ENCODE measurements around the gene NWD2.
A peak's percentile ranks its signal among the peaks of the same experiment; 100 is the strongest.

NWD2 gene

GRCh38 chr4:37236165-37236564, 8.4 kb upstream of the NWD2 start:
- Histone ChIP-seq H3K36me3 (ENCODE audit: control insufficient read depth, insufficient read depth, low read length) (no peaks in the 10 kb centered on the region), H3K27me3 (ENCODE audit: control insufficient read depth, insufficient read depth, low read length) (no peaks in the 10 kb centered on the region; the same call in 1 of the 2 replicates), H3K4me1 (ENCODE audit: control insufficient read depth, insufficient read depth, low read length) (no peaks in the 10 kb centered on the region), H3K9me3 (ENCODE audit: control insufficient read depth, insufficient read depth, low read length) (no peaks in the 10 kb centered on the region), H3K27ac (ENCODE audit: low read length) (no peak overlapping the region), H3K4me3 (ENCODE audit: low read length) (no peak overlapping the region)
- DNase-seq (ENCODE audit: low read depth, low spot score): no peak
- no CpG with 5 or more reads among the region's 2 CpGs for WGBS (ENCODE audit: insufficient coverage, insufficient read length)

DNA sequence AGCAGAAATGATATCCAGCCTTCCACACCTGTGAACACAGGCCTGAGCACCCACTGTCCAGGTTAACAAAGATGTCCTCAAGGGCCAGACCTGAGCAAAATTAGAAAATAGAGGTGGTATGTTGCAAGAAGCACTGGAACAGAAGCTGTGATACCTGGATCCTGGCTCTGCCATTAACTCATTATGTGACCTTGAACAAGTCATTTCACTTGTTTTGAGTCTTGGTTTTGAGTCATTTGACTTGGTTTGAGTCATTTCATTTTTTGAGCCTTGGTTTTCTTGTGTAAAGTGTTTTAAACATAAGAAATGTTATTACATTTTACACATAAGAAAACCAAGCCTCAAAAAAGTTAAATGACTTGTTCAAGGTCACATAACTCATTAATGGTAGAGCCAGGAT, 2.9 kb upstream of the NWD2 start:
- DNase-seq (ENCODE audit: low read depth, low spot score): no peak

GRCh38 chr4:37243051-37243450, 1.5 kb upstream of the NWD2 start:
- no peak overlapping the region for H3K27ac ChIP-seq (ENCODE audit: low read length)
- H3K4me3 ChIP-seq (ENCODE audit: low read length): no peak overlapping the region
- no peaks in the 10 kb centered on the region for H3K9me3 ChIP-seq (ENCODE audit: control insufficient read depth, insufficient read depth, low read length)
- no peak for DNase-seq (ENCODE audit: low read depth, low spot score)
- WGBS (ENCODE audit: insufficient coverage, insufficient read length): no CpG with 5 or more reads among the region's 5 CpGs
- H3K36me3 ChIP-seq (ENCODE audit: control insufficient read depth, insufficient read depth, low read length): no peaks in the 10 kb centered on the region
- H3K27me3 ChIP-seq (ENCODE audit: control insufficient read depth, insufficient read depth, low read length): peaks cover 37% of the 10 kb centered on the region
- peaks cover 3% of the 10 kb centered on the region; the same call in 1 of the 2 replicates for H3K4me1 ChIP-seq (ENCODE audit: control insufficient read depth, insufficient read depth, low read length)

More for the DNA sequence above, 2.9 kb upstream of the NWD2 start:
- H3K27ac ChIP-seq (ENCODE audit: low read length): no peak overlapping the region
- no peaks in the 10 kb centered on the region for H3K36me3 ChIP-seq (ENCODE audit: control insufficient read depth, insufficient read depth, low read length)
- peaks cover 33% of the 10 kb centered on the region for H3K27me3 ChIP-seq (ENCODE audit: control insufficient read depth, insufficient read depth, low read length)
- no peak overlapping the region for H3K4me3 ChIP-seq (ENCODE audit: low read length)
- peaks cover 3% of the 10 kb centered on the region; the same call in 1 of the 2 replicates for H3K4me1 ChIP-seq (ENCODE audit: control insufficient read depth, insufficient read depth, low read length)
- H3K9me3 ChIP-seq (ENCODE audit: control insufficient read depth, insufficient read depth, low read length): no peaks in the 10 kb centered on the region

- peaks cover 39% of the 10 kb centered on the region for H3K27me3 ChIP-seq (ENCODE audit: control insufficient read depth, insufficient read depth, low read length)
These were observed 591 bp upstream of the NWD2 start for GRCh38 chr4:37243722-37244582.

DNA sequence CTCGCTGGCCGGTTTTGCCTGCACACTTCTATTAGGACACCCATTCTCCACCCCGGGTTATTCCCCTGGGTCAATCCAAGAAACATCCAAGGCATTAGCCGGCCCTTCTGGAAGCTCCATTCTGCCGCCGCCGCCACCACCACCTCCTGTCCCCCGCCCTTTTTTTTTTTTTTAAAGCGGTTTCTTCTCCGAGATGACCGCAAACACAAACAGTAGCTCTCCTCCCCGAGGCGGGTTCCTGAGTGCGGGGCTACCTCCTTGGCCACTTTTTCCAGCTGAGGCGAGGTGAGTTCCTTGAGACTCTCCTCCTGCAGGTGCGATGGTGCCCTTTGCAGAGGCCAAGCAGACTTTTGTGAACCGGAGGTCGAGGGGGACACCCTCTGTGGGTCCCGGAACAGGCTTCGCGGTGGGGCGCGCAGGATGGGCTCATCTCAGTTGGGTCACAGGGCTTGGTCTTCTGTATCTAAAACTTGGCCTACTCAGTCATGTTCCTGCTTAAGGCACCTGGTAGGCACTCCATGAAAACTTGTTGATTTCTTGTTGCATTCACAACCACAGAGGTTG, 930 bp downstream of the NWD2 start:
- Histone ChIP-seq H3K4me3 (ENCODE audit: low read length) (no peak overlapping the region; the same call in 1 of the 2 replicates), H3K27ac (ENCODE audit: low read length) (no peak overlapping the region), H3K36me3 (ENCODE audit: control insufficient read depth, insufficient read depth, low read length) (no peaks in the 10 kb centered on the region), H3K9me3 (ENCODE audit: control insufficient read depth, insufficient read depth, low read length) (no peaks in the 10 kb centered on the region), H3K4me1 (ENCODE audit: control insufficient read depth, insufficient read depth, low read length) (peaks cover 3% of the 10 kb centered on the region; the same call in 1 of the 2 replicates), H3K27me3 (ENCODE audit: control insufficient read depth, insufficient read depth, low read length) (peaks cover 41% of the 10 kb centered on the region)
- no CpG with 5 or more reads among the region's 23 CpGs for WGBS (ENCODE audit: insufficient coverage, insufficient read length)
- DNase-seq (ENCODE audit: low read depth, low spot score): no peak

More at GRCh38 chr4:37243722-37244582, 591 bp upstream of the NWD2 start:
- Histone ChIP-seq H3K4me3 (ENCODE audit: low read length) (peak overlapping the region; percentile 48; the same call in 1 of the 2 replicates), H3K9me3 (ENCODE audit: control insufficient read depth, insufficient read depth, low read length) (no peaks in the 10 kb centered on the region), H3K36me3 (ENCODE audit: control insufficient read depth, insufficient read depth, low read length) (no peaks in the 10 kb centered on the region), H3K27ac (ENCODE audit: low read length) (no peak overlapping the region), H3K4me1 (ENCODE audit: control insufficient read depth, insufficient read depth, low read length) (peaks cover 3% of the 10 kb centered on the region; the same call in 1 of the 2 replicates)
- DNase-seq (ENCODE audit: low read depth, low spot score): no peak
- no CpG with 5 or more reads among the region's 70 CpGs for WGBS (ENCODE audit: insufficient coverage, insufficient read length)

- no peaks in the 10 kb centered on the region for H3K36me3 ChIP-seq (ENCODE audit: control insufficient read depth, insufficient read depth, low read length)
- no peaks in the 10 kb centered on the region for H3K9me3 ChIP-seq (ENCODE audit: control insufficient read depth, insufficient read depth, low read length)
- H3K4me1 ChIP-seq (ENCODE audit: control insufficient read depth, insufficient read depth, low read length): peaks cover 3% of the 10 kb centered on the region; the same call in 1 of the 2 replicates
- no peak overlapping the region for H3K27ac ChIP-seq (ENCODE audit: low read length)
- DNase-seq (ENCODE audit: low read depth, low spot score): no peak
- WGBS (ENCODE audit: insufficient coverage, insufficient read length): no CpG with 5 or more reads among the region's 6 CpGs
- H3K4me3 ChIP-seq (ENCODE audit: low read length): no peak overlapping the region
- peaks cover 39% of the 10 kb centered on the region for H3K27me3 ChIP-seq (ENCODE audit: control insufficient read depth, insufficient read depth, low read length)
These were observed 2.3 kb downstream of the NWD2 start for GRCh38 chr4:37246891-37247290.

DNA sequence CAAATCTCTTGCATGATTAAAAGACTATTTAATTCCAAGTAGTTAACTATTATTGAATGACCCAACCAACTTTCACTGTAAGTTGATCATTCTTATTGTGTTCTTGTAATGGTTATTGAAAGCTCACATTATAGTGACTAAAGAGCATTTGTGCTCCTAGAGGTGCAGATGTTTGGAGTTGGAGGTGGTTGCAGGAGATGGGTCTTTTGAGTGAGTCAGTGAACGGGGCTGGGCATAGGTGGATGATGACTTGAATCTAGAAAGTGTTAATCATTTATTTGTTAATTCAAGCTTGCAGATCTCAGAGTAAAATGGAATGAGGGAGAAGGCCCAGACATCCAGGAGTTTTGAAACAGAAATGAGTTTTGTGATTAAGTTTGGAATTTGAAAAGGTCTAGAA, 13.7 kb downstream of the NWD2 start:
- Histone ChIP-seq H3K4me1 (ENCODE audit: control insufficient read depth, insufficient read depth, low read length) (no peaks in the 10 kb centered on the region), H3K27me3 (ENCODE audit: control insufficient read depth, insufficient read depth, low read length) (no peaks in the 10 kb centered on the region), H3K9me3 (ENCODE audit: control insufficient read depth, insufficient read depth, low read length) (no peaks in the 10 kb centered on the region), H3K27ac (ENCODE audit: low read length) (no peak overlapping the region), H3K4me3 (ENCODE audit: low read length) (no peak overlapping the region), H3K36me3 (ENCODE audit: control insufficient read depth, insufficient read depth, low read length) (no peaks in the 10 kb centered on the region)
- no peak for DNase-seq (ENCODE audit: low read depth, low spot score)
- WGBS (ENCODE audit: insufficient coverage, insufficient read length): no CpG with 5 or more reads among the region's 1 CpG

DNA sequence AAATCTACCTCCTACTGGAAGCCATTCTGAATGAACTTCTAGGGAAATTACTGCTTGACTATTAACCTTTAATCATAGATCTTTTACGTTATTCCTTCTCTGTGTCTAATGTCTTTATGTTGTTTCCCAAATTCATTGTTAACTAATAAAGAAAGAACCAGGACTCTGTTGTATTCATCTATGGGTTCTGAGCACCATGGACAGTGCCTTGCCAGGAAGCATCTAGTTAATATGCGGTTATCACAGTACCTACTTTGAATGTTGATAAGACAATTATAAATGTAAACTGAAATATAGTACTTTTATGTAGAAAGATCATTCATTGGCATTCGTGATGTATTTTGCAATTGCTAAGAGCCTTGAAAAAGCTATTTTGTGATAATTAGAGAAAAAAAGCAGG, 23.8 kb downstream of the NWD2 start:
- no peaks in the 10 kb centered on the region for H3K36me3 ChIP-seq (ENCODE audit: control insufficient read depth, insufficient read depth, low read length)
- H3K4me1 ChIP-seq (ENCODE audit: control insufficient read depth, insufficient read depth, low read length): no peaks in the 10 kb centered on the region
- no peak overlapping the region for H3K4me3 ChIP-seq (ENCODE audit: low read length)
- WGBS (ENCODE audit: insufficient coverage, insufficient read length): no CpG with 5 or more reads among the region's 3 CpGs
- DNase-seq (ENCODE audit: low read depth, low spot score): no peak
- H3K27ac ChIP-seq (ENCODE audit: low read length): no peak overlapping the region
- H3K9me3 ChIP-seq (ENCODE audit: control insufficient read depth, insufficient read depth, low read length): no peaks in the 10 kb centered on the region
- no peaks in the 10 kb centered on the region for H3K27me3 ChIP-seq (ENCODE audit: control insufficient read depth, insufficient read depth, low read length)

GRCh38 chr4:37279121-37279520, 34.6 kb downstream of the NWD2 start:
- Histone ChIP-seq H3K4me1 (ENCODE audit: control insufficient read depth, insufficient read depth, low read length) (no peaks in the 10 kb centered on the region; the same call in 1 of the 2 replicates), H3K27me3 (ENCODE audit: control insufficient read depth, insufficient read depth, low read length) (no peaks in the 10 kb centered on the region), H3K9me3 (ENCODE audit: control insufficient read depth, insufficient read depth, low read length) (no peaks in the 10 kb centered on the region), H3K36me3 (ENCODE audit: control insufficient read depth, insufficient read depth, low read length) (no peaks in the 10 kb centered on the region), H3K4me3 (ENCODE audit: low read length) (no peak overlapping the region), H3K27ac (ENCODE audit: low read length) (no peak overlapping the region)
- no CpG with 5 or more reads among the region's 1 CpG for WGBS (ENCODE audit: insufficient coverage, insufficient read length)
- no peak for DNase-seq (ENCODE audit: low read depth, low spot score)

DNA sequence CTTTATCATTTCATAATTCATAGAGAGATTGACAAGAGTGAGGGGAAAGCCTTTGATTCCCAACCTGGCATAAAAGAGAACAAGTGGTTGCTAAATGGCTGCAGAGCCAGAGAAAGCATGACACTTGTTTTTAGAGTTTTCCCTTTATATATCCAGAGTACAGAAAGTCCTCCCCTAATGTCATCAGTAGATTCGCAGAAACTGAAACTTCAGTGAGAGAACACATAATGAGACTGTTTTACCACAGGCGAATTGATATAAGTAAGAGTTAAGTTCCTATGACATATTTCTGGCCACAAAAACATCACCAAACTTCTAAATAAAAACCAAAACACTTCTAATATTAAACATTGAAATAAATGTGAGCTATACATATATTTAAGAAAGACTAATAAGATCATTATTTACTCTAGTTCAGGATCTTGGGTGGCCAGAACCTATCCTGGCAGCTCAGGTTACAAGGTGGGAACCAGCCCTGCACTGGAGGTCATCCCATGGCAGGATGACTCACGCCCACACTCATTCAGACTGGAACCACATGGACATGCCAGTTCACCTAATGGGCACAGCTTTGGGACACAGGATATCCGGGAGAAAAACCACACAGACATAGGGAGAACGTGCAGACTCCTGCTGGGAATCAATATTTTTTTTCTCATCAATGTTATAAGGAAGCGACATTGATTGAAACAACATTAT, 35.5 kb downstream of the NWD2 start:
- no peak for DNase-seq (ENCODE audit: low read depth, low spot score)
- no CpG with 5 or more reads among the region's 6 CpGs for WGBS (ENCODE audit: insufficient coverage, insufficient read length)

More for the DNA sequence above, 35.5 kb downstream of the NWD2 start:
- Histone ChIP-seq H3K4me3 (ENCODE audit: low read length) (no peak overlapping the region), H3K36me3 (ENCODE audit: control insufficient read depth, insufficient read depth, low read length) (no peaks in the 10 kb centered on the region), H3K27ac (ENCODE audit: low read length) (no peak overlapping the region), H3K9me3 (ENCODE audit: control insufficient read depth, insufficient read depth, low read length) (no peaks in the 10 kb centered on the region), H3K27me3 (ENCODE audit: control insufficient read depth, insufficient read depth, low read length) (no peaks in the 10 kb centered on the region), H3K4me1 (ENCODE audit: control insufficient read depth, insufficient read depth, low read length) (no peaks in the 10 kb centered on the region; the same call in 1 of the 2 replicates)

Measured in iPS DF 6.9 (cell line).